ENCODE results near the gene HASPIN.

DNA sequence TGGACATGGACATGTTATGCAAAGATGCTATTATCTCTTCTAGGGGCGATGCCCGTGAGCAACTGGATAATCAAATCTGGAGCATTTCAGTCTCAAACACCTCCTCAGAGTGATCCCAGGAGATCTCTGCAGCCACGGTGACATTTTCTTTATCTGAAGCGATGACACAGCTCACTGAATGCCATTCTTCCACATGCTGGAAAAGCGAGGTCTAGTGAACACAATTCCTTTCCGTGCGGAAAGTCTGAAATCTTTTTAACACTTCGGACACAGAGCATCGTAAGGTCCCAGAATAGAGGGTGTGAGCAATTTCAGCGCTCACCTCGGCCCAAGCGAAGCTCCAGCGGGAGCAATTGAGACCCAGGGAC, 531 bp upstream of the HASPIN start:
- TF ChIP-seq POLR2A (IDR thresholded peaks at IDR 0.05; ENCODE audit: low read depth, low read length) (no peak), POLR2AphosphoS5 (IDR thresholded peaks at IDR 0.05; ENCODE audit: low read depth, low read length) (no peak), TAF1 (IDR thresholded peaks at IDR 0.05; ENCODE audit: low read depth, low read length) (no peak), POU2F2 (IDR thresholded peaks at IDR 0.05; ENCODE audit: low read depth, low read length) (no peak), SPI1 (IDR thresholded peaks at IDR 0.05; ENCODE audit: low read depth, low read length) (no peak), PAX5 (IDR thresholded peaks at IDR 0.05; ENCODE audit: insufficient read depth, low read length, severe bottlenecking) (no peak)
